Right forelimb (tissue), 1 donor: ENCODE measurements around the gene HEG1.

Experiments
- DNase-seq: peaks from one replicate; pipeline ENCODE4 v3.0.0-alpha.2; 2018

The HEG1 gene

DNA sequence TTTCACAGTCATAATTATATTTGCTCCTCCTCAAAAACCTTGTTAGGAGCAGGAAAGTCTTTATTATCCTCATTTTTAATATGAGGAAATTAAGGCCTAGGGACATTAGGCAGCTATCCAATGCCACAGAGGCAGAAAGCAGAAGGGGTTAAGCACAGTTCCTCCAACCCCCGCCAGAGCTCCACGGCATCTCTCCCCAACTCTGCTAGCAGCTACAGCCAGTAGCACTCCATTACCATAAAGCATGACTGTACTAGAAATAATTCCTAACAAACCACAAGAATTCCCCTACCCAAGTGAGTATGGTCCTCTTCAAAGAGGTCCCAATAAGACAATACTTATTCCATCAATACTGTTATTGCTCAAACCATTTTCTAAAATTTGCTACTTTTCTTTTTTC is 9.8 kb downstream of the HEG1 start:
- DNase-seq, result no peak

- DNase-seq, result no peak
Measured at GRCh38 chr3:125045194-125045593, 10.6 kb downstream of the HEG1 start.

- DNase-seq, result no peak
Measured at GRCh38 chr3:125043599-125044151, 12.1 kb downstream of the HEG1 start.

DNA sequence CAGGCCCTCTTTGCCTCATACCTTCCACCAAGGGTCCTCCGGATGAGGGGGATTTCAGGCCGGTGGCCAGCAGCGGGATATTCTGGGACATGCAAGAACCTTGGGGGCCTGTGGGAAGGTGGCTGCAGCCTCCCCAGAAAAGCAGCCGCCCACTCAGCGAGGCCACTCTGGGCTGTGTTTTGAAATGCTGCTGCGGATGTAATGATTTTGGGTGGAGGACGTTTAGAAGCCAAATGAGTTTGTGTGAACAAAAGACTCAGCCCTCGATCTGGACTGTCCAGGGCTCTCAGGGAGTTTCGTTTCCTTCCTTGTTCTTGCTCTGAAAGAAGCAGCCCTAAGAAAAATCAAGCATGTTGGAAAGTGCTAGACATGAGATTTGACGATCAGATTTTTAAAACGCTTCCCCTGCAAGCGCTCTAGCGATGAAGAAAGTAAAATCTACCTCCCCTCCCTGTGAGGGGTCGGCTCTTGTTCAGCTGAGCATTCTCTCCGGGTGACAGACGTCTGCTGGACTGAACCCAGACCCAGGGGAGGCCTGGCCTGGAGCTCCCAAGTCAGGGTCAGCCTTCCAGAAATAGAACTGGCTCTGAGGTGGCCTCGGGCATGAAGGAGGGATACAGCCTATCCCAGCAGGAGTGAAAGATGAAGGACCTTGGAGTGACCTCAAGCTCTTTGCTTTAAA is 12.9 kb downstream of the HEG1 start:
- DNase-seq, result no peak

GRCh38 chr3:125039131-125040100 is 16.4 kb downstream of the HEG1 start:
- DNase-seq, result no peak

GRCh38 chr3:125037498-125038150 is 18.2 kb downstream of the HEG1 start:
- no peak for DNase-seq

- no peak for DNase-seq
Measured at GRCh38 chr3:125035217-125035616, 20.6 kb downstream of the HEG1 start.

GRCh38 chr3:125033616-125034015 is 22.2 kb downstream of the HEG1 start:
- DNase-seq, result no peak

GRCh38 chr3:125033135-125033534 is 22.7 kb downstream of the HEG1 start:
- DNase-seq, result no peak

DNA sequence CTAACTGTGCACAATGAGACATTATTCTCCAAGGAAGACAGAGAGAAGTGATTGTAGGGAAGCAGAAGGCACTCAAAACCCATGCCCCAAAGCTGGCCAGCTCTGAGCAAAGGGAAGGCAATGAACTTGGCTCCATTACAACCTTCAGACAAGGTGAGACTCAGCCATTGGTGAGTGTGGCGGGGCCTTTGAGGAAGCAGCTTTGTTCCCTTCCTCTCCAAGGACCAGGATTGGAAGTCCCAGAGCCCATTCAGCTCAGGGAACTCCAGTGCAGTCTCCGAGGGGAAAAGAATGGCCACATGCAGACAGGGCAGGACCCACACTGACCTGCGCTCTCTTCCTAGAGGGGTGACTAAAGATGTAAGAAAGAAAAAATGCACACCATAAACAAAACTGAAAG is 23.1 kb downstream of the HEG1 start:
- DNase-seq, result no peak

GRCh38 chr3:125032100-125032643 is 23.6 kb downstream of the HEG1 start:
- DNase-seq, result no peak

DNA sequence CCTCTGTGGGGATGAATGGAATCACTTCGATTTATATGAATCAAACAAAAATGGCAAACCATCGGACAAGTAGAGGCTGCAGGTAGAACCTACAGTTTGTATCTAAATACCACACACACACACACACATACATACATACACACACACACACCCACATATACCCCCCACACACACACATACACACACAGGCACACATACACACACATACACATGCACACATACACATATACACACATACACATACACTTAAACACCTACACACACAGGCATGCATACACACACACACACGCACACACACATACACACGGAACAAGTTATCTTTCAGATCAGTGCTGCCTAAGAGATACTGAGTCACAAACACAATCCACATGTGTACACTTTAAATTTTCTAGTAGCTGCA is 24.3 kb downstream of the HEG1 start:
- DNase-seq, result no peak

- DNase-seq, result no peak
Measured at GRCh38 chr3:125028657-125029056, 27.1 kb downstream of the HEG1 start.

DNA sequence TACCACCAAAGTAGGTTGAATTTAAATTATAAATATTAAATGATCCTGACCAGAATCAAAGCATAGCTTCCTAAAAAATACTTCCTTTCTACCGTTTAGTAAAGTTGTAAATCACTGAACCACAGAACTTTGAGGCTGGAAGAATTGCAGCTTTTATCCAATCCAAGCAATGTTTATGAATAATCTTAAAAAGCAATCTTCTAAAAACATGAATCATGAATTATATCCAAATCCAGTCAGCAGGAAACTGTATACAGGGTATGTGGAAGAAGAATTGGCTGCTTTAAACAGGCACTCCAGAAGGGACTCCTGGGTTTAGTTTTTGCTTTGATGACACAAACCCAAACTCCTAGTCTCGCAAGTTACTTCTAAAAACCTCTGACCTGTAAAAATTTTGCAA is 30.2 kb downstream of the HEG1 start:
- DNase-seq, result no peak

DNA sequence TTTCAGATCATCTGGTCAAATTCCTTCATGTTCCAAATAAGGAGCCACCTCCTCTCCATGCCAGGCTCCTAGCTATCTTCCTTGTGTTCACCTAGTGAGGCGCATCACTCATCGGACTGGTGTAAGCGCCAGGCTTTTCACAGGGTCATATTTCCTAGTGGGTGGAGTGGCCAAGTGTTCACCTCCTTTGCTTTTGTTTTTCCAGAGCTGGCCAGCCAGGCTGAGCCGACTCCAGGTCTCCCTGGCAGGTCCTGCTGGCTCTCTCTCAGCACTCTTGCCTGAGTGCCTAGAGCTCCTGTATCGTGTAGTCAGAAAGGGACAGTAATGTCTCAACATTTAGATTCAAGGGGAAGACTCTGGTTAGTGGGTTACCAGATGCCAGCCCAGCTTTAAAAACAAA is 31.0 kb downstream of the HEG1 start:
- DNase-seq, result peak; percentile 69

GRCh38 chr3:125023833-125024555 is 31.8 kb downstream of the HEG1 start:
- DNase-seq, result no peak

- DNase-seq, result no peak
Measured at GRCh38 chr3:125022206-125022605, 33.6 kb downstream of the HEG1 start.

DNA sequence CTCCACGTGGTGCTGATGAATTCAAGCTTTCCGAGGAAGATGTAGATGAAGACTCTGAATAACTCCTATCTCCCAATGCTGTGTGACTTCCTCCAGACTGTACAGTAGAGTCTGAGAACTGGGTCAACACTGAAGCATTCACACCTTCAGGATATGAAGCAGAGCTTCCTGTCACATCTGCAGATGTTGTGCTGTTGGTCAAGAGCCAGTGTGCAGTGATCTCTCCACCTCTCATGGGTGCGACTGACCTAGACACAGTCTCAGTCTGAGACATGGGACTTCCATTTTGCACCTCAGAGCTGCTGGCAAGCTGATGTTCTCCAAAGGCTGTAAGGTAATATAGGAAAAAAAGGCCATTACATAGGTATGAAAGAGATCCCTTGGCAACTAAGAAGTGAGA is 36.5 kb downstream of the HEG1 start:
- DNase-seq, result no peak

DNA sequence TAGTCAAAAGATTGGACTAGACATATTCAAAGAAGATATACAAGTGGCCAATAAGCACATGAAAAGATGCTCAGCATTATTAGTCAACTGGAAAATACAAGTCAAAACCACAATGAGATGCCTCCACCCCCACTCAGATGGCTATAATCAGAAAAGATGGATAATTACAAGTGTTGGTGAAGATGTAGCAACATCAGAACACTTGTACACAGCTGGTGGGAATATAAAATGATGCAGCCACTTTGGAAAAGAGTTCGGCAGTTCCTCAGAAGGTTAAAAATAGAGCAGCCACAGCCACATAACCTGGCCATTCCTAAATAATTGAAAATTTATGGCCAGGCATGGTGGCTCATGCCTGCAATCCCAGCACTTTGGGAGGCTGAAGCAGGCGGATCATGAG is 38.4 kb downstream of the HEG1 start:
- no peak for DNase-seq

GRCh38 chr3:125014570-125015179 is 41.1 kb downstream of the HEG1 start:
- no peak for DNase-seq

DNA sequence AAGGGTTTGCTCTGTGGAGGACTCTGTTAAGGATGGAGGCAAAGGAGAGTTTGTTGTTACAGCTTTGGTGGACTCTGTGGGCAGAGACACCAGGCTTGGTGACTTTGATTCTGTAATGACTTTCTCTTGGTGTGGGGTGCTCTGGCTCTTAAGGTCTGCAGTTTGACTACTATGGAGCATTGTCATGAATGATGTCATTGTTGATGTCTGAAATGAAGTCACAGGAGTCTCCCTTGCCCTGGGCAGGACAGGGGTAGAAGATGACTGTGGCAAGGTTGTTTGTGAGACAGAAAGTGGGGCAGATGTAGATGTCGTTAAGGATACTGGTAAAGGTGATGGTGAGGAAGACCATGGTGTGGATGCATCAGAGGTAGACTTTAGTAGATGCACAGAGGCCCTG is 42.7 kb downstream of the HEG1 start:
- no peak for DNase-seq

DNA sequence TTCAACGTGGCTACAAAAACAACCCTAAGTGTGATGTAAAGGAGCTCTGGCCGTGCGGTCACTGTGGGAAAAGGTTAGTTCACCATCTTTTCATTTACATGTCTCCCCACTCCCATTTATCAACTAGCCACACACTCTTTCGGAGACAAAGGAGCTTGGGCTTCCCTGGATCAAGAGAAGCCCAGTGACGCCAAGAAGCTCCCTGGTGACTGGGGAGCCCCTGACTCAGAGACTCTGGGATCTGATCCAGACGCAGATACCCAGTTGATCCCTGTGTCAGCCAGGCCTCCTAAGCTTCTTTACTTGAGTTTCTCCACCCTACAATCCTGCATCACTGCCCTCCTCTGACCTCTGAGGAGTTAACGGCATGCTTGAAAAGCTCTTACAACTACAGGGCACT is 43.9 kb downstream of the HEG1 start:
- no peak for DNase-seq
